ENCODE measurements around the gene ARAP1. TPM values are rescaled to one million over a fixed set of nuclear protein-coding genes. Genes with fewer than 3 reads are reported as not detected.
A peak's percentile ranks its signal among the peaks of the same experiment; 100 is the strongest.

ARAP1 gene
- polyA plus RNA-seq, 3 donors: 48.7 to 487 (median 79.0) TPM

- Histone ChIP-seq H3K27ac (ENCODE audit: low read depth in 1 of 2, low read length in 2 of 2) (no peak overlapping the region), H3K9me3 (replicated peaks in 1 of 2; ENCODE audit: control insufficient read depth in 1 of 2, insufficient read depth in 1 of 2, low read length in 2 of 2) (no peaks in the 10 kb centered on the region), H3K4me3 (replicated peaks in 1 of 3; ENCODE audit: low read depth in 2 of 3, low read length in 3 of 3) (peak overlapping the region in 1 of 3 experiments; percentile 89), H4K20me1 (ENCODE audit: insufficient read depth, low read length) (peaks cover 65% of the 10 kb centered on the region), H3K27me3 (ENCODE audit: control insufficient read depth in 2 of 2, insufficient read depth in 2 of 2, low read length in 2 of 2) (no peaks in the 10 kb centered on the region), H3K4me2 (replicated peaks; ENCODE audit: extremely low read depth, low read length, poor library complexity, severe bottlenecking) (peak overlapping the region; percentile 84), H3K4me1 (ENCODE audit: control insufficient read depth in 1 of 2, insufficient read depth in 2 of 2, low read length in 2 of 2) (peaks cover 42 to 55% of the 10 kb centered on the region in 2 donors), H2AFZ (ENCODE audit: insufficient read depth, low read depth, low read length, poor library complexity, severe bottlenecking) (no peak overlapping the region), H3K79me2 (ENCODE audit: insufficient read depth, low read length) (peaks cover 63% of the 10 kb centered on the region), H3K36me3 (replicated peaks in 1 of 2; ENCODE audit: control insufficient read depth in 1 of 2, insufficient read depth in 2 of 2, low read length in 2 of 2) (peaks cover 5 to 7% of the 10 kb centered on the region in 2 donors), H3K9ac (ENCODE audit: insufficient read depth, low read length, poor library complexity, severe bottlenecking) (no peak overlapping the region)
- Mint-ChIP-seq H3K9me3 (peaks cover 0 to 2% (median 0%) of the 10 kb centered on the region in 7 donors), H3K27me3 (ENCODE audit: low read depth in 3 of 3) (peaks cover 0 to 3% (median 0%) of the 10 kb centered on the region in 3 donors), H3K4me3 (peak overlapping the region; percentile 91 to 92), H3K27ac (peak overlapping the region in 4 of 7 donors; percentile 33 to 94 (median 66)), H3K36me3 (peaks cover 25 to 28% of the 10 kb centered on the region in 2 donors), H3K4me1 (peaks cover 56% of the 10 kb centered on the region)
- DNase-seq: no peak
- WGBS (ENCODE audit: insufficient coverage): no CpG with 5 or more reads among the region's 2 CpGs
- TF ChIP-seq, protein P1, sequence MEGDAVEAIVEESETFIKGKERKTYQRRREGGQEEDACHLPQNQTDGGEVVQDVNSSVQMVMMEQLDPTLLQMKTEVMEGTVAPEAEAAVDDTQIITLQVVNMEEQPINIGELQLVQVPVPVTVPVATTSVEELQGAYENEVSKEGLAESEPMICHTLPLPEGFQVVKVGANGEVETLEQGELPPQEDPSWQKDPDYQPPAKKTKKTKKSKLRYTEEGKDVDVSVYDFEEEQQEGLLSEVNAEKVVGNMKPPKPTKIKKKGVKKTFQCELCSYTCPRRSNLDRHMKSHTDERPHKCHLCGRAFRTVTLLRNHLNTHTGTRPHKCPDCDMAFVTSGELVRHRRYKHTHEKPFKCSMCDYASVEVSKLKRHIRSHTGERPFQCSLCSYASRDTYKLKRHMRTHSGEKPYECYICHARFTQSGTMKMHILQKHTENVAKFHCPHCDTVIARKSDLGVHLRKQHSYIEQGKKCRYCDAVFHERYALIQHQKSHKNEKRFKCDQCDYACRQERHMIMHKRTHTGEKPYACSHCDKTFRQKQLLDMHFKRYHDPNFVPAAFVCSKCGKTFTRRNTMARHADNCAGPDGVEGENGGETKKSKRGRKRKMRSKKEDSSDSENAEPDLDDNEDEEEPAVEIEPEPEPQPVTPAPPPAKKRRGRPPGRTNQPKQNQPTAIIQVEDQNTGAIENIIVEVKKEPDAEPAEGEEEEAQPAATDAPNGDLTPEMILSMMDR (IDR thresholded peaks at IDR 0.05): no peak
- intact Hi-C loops (cut with micrococcal nuclease): no loop called here
Measured at GRCh38 chr11:72750556-72751115, 1.6 kb downstream of the ARAP1 start.

GRCh38 chr11:72750086-72750485 is 2.1 kb downstream of the ARAP1 start:
- no peaks in the 10 kb centered on the region for H3K27me3 ChIP-seq (ENCODE audit: control insufficient read depth in 2 of 2, insufficient read depth in 2 of 2, low read length in 2 of 2)
- H3K4me1 Mint-ChIP-seq: peaks cover 55% of the 10 kb centered on the region
- H3K9ac ChIP-seq (ENCODE audit: insufficient read depth, low read length, poor library complexity, severe bottlenecking): no peak overlapping the region
- H3K27ac ChIP-seq (ENCODE audit: low read depth in 1 of 2, low read length in 2 of 2): no peak overlapping the region
- TF ChIP-seq, protein P1 (IDR thresholded peaks at IDR 0.05): no peak
- peaks cover 27 to 28% of the 10 kb centered on the region in 2 donors for H3K36me3 Mint-ChIP-seq
- H4K20me1 ChIP-seq (ENCODE audit: insufficient read depth, low read length): peaks cover 68% of the 10 kb centered on the region
- H3K4me3 ChIP-seq (replicated peaks in 1 of 3; ENCODE audit: low read depth in 2 of 3, low read length in 3 of 3): peak overlapping the region in 1 of 3 experiments; percentile 89
- intact Hi-C loops (cut with micrococcal nuclease): no loop called here
- peak overlapping the region in 2 of 7 donors; percentile 70 to 81 for H3K27ac Mint-ChIP-seq
- peaks cover 0 to 3% (median 0%) of the 10 kb centered on the region in 3 donors for H3K27me3 Mint-ChIP-seq (ENCODE audit: low read depth in 3 of 3)
- peak overlapping the region; percentile 84 for H3K4me2 ChIP-seq (replicated peaks; ENCODE audit: extremely low read depth, low read length, poor library complexity, severe bottlenecking)
- no peak overlapping the region for H3K4me3 Mint-ChIP-seq
- no peaks in the 10 kb centered on the region for H3K9me3 ChIP-seq (replicated peaks in 1 of 2; ENCODE audit: control insufficient read depth in 1 of 2, insufficient read depth in 1 of 2, low read length in 2 of 2)
- peaks cover 5 to 10% of the 10 kb centered on the region in 2 donors for H3K36me3 ChIP-seq (replicated peaks in 1 of 2; ENCODE audit: control insufficient read depth in 1 of 2, insufficient read depth in 2 of 2, low read length in 2 of 2)
- DNase-seq: no peak
- H3K9me3 Mint-ChIP-seq: peaks cover 0 to 2% (median 0%) of the 10 kb centered on the region in 7 donors
- WGBS (ENCODE audit: insufficient coverage): 100% methylated on average over 1 of the region's 9 CpGs
- H3K4me1 ChIP-seq (ENCODE audit: control insufficient read depth in 1 of 2, insufficient read depth in 2 of 2, low read length in 2 of 2): peaks cover 42 to 59% of the 10 kb centered on the region in 2 donors
- peaks cover 67% of the 10 kb centered on the region for H3K79me2 ChIP-seq (ENCODE audit: insufficient read depth, low read length)
- no peak overlapping the region for H2AFZ ChIP-seq (ENCODE audit: insufficient read depth, low read depth, low read length, poor library complexity, severe bottlenecking)
